Measurements from ENCODE around the gene KRTAP5-4. TPM values are rescaled to one million over a fixed set of nuclear protein-coding genes. Genes with fewer than 3 reads are reported as not detected.
A peak's percentile ranks its signal among the peaks of the same experiment; 100 is the strongest.

The KRTAP5-4 gene
- total RNA-seq, 2 donors from 2014 or later, result not detected

DNA sequence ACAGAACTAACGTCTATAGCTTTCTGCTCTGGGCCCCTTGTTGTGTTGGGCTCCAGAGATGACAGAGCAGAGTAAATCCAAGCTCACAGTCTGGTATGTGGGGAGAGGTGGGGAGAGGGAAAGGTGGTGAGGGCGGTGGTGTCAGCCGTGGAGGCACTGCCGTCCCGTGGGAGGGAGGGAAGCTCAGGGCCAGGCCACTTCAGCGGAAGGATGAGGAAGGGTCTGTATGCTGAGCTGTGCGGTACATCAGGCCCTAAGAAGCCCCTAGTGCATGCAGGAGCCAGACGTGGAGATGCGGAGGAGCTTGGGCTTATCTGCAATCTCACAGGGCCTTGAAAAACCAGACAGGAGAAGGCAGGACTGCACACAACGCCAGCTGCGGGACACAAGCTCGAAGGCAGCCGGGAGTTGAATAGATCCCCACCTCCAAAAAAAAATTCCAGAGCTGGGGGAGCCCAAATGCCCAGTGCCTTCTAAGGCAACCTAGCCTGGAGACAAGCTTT is 9.2 kb upstream of the KRTAP5-4 start:
- Histone ChIP-seq H3K9me3 (no peaks in the 10 kb centered on the region), H3K27me3 (replicated peaks; ENCODE audit: insufficient read depth) (peaks cover 7% of the 10 kb centered on the region), H3K4me1 (ENCODE audit: control insufficient read depth in 1 of 2, low read depth in 2 of 2) (no peaks in the 10 kb centered on the region), H3K4me3 (no peak overlapping the region), H3K36me3 (no peaks in the 10 kb centered on the region), H3K27ac (no peak overlapping the region)
- DNase-seq (ENCODE audit: low spot score), result no peak
- TF ChIP-seq, protein P1, sequence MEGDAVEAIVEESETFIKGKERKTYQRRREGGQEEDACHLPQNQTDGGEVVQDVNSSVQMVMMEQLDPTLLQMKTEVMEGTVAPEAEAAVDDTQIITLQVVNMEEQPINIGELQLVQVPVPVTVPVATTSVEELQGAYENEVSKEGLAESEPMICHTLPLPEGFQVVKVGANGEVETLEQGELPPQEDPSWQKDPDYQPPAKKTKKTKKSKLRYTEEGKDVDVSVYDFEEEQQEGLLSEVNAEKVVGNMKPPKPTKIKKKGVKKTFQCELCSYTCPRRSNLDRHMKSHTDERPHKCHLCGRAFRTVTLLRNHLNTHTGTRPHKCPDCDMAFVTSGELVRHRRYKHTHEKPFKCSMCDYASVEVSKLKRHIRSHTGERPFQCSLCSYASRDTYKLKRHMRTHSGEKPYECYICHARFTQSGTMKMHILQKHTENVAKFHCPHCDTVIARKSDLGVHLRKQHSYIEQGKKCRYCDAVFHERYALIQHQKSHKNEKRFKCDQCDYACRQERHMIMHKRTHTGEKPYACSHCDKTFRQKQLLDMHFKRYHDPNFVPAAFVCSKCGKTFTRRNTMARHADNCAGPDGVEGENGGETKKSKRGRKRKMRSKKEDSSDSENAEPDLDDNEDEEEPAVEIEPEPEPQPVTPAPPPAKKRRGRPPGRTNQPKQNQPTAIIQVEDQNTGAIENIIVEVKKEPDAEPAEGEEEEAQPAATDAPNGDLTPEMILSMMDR (IDR thresholded peaks at IDR 0.05), result no peak
- no peak for ATAC-seq (ENCODE audit: insufficient number of reproducible peaks, low FRiP score, low read depth)

DNA sequence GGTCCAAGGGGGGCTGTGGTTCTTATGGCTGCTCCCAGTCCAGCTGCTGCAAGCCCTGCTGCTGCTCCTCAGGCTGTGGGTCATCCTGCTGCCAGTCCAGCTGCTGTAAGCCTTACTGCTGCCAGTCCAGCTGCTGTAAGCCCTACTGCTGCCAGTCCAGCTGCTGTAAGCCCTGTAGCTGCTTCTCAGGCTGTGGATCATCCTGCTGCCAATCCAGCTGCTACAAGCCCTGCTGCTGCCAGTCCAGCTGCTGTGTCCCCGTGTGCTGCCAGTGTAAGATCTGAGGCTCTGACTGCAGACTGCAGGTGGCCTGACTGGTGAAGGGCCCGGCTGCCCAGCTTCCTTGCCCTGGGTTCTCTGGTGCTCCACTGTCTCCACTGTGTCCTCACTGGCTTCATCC is 8.3 kb upstream of the KRTAP5-4 start:
- Histone ChIP-seq H3K27me3 (replicated peaks; ENCODE audit: insufficient read depth) (peaks cover 7% of the 10 kb centered on the region), H3K4me3 (no peak overlapping the region), H3K27ac (no peak overlapping the region), H3K36me3 (no peaks in the 10 kb centered on the region), H3K4me1 (ENCODE audit: control insufficient read depth in 1 of 2, low read depth in 2 of 2) (no peaks in the 10 kb centered on the region), H3K9me3 (no peaks in the 10 kb centered on the region)
- DNase-seq (ENCODE audit: low spot score) (no peak), ATAC-seq (ENCODE audit: insufficient number of reproducible peaks, low FRiP score, low read depth) (no peak)
- TF ChIP-seq, protein P1 (IDR thresholded peaks at IDR 0.05), result no peak

DNA sequence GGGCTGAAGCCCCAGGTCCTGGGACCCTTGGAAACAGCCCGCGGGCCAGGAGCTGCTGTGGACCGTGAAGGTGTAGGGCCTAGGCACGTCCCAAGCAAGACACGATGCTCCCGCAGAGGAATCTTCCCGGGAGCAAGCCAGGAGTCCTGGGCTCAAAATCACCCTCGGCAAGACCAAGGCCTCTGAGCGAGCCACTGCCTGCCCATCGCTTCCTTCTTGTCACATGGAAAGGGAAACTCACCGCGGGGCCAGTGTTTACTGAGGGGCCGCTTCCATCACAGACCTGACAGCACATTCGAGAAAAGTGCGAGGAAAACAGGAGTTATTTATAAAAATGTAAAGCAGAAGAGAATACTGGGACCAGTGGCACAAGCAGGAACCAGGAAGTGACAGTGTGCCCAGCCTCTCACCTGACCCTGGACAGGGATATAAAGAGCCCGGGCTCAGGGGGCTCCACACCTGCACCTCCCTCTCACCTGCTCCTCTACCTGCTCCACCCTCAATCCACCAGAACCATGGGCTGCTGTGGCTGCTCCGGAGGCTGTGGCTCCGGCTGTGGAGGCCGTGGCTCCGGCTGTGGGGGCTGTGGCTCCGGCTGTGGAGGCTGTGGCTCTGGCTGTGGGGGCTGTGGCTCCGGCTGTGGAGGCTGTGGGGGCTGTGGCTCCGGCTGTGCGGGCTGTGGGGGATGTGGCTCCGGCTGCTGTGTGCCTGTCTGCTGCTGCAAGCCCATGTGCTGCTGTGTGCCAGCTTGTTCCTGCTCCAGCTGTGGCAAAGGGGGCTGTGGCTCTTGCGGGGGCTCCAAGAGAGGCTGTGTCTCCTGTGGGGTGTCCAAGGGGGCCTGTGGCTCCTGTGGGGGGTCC is 7.6 kb upstream of the KRTAP5-4 start, which contains the start of gene KRTAP5-5:
Gene KRTAP5-5, plus strand, starts transcription at position 450 of the 860 bp plus-strand sequence. Its CDS starts 66 bp downstream, at position 516.
- TF ChIP-seq, protein P1 (IDR thresholded peaks at IDR 0.05), result no peak
- Histone ChIP-seq H3K4me3 (no peak within 1 kb of the TSS), H3K27ac (no peak within 1 kb of the TSS), H3K4me1 (ENCODE audit: control insufficient read depth in 1 of 2, low read depth in 2 of 2) (no peaks in the 10 kb centered on the region), H3K9me3 (no peaks in the 10 kb centered on the region), H3K27me3 (replicated peaks; ENCODE audit: insufficient read depth) (peaks cover 7% of the 10 kb centered on the region), H3K36me3 (no peaks in the 10 kb centered on the region)
- no peak for ATAC-seq (ENCODE audit: insufficient number of reproducible peaks, low FRiP score, low read depth)
- no peak for DNase-seq (ENCODE audit: low spot score)

DNA sequence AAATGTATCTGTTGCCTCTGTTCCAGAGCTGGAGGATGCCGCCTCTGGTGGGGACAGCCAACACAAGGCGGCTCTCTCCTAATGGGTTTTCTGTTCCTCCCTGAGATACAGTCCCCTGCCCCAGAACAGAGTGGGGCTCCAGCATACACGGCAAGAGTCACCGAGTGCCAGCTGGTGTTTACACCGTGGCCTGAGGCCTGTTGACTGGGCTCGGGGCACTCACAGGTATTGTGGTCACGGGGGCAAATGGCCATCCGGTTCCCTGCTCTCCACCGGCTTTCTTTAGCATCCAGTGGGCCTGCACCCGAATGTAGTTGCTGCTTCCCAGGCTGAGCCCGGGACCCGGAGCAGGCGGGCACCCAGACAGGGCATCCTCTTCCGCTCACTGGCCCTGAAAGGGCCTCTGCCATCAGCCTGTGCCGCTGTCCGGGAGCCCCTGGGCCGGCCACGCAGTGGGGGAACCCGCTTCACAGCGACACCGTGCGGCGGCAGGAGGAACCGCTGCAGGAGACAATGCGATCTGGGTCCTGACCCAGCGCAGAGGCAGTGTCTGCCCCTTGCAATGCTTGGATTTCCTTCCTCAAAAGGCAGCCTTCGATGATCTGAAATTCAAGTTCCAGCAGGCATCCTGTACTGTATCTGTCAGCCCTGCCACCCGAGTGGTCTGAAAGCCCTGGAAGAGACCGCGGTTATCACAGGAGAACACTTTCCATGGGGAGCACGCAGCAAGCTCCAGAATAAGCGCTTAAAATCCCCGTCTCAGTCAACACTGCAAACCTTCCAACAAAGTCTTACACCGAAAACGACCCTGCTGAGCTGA is 6.8 kb upstream of the KRTAP5-4 start:
- Histone ChIP-seq H3K27ac (no peak overlapping the region), H3K4me1 (ENCODE audit: control insufficient read depth in 1 of 2, low read depth in 2 of 2) (no peaks in the 10 kb centered on the region), H3K4me3 (no peak overlapping the region), H3K9me3 (no peaks in the 10 kb centered on the region), H3K36me3 (no peaks in the 10 kb centered on the region), H3K27me3 (replicated peaks; ENCODE audit: insufficient read depth) (peaks cover 7% of the 10 kb centered on the region)
- TF ChIP-seq, protein P1 (IDR thresholded peaks at IDR 0.05), result peak; percentile 73
- no peak for DNase-seq (ENCODE audit: low spot score)
- no peak for ATAC-seq (ENCODE audit: insufficient number of reproducible peaks, low FRiP score, low read depth)

DNA sequence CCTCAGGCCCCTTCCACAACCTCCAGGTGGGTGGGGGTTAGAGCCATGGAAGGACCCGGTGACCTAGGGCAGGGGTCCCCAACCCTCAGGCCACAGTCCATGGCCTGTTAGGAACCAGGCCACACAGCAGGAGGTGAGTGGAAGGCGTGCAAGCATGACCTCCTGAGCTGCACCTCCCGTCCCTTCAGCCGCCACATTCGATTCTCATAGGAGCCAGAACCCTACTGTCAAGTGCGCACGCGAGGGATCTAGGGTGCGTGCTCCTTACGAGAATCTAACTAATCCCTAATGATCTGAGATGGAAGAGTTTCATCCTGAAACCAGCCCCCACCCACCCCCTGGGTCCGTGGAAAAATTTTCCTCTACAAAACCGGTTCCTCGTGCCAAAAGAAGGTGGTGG is 3.6 kb upstream of the KRTAP5-4 start:
- no peak for ATAC-seq (ENCODE audit: insufficient number of reproducible peaks, low FRiP score, low read depth)
- no peak overlapping the region for H3K27ac ChIP-seq

More for the DNA sequence above, 3.6 kb upstream of the KRTAP5-4 start:
- TF ChIP-seq, protein P1 (IDR thresholded peaks at IDR 0.05), result no peak
- Histone ChIP-seq H3K9me3 (no peaks in the 10 kb centered on the region), H3K27me3 (replicated peaks; ENCODE audit: insufficient read depth) (peaks cover under 1% of the 10 kb centered on the region), H3K36me3 (no peaks in the 10 kb centered on the region), H3K4me1 (ENCODE audit: control insufficient read depth in 1 of 2, low read depth in 2 of 2) (no peaks in the 10 kb centered on the region), H3K4me3 (no peak overlapping the region)
- DNase-seq (ENCODE audit: low spot score), result no peak

Measured in thoracic aorta (tissue), 2 donors.